BE2C (cell line): Measurements from ENCODE around the gene HPCAL1.

Source experiments
- DNase-seq: peaks from one replicate; pipeline ENCODE4 v3.0.0-alpha.2; 2020
- H3K27me3 ChIP-seq: fragments of 250-450 bp; sonication (Bioruptor Pico); 2 replicates; pipeline ENCODE4 v1.5.1; 2020; ENCODE audit warnings: mild to moderate bottlenecking
- H3K36me3 ChIP-seq: fragments of 250-450 bp; sonication (Bioruptor Pico); 2 replicates; pipeline ENCODE4 v1.5.1; 2020; ENCODE audit warnings: mild to moderate bottlenecking
- H3K4me1 ChIP-seq: fragments of 250-450 bp; sonication (Bioruptor Pico); 2 replicates; pipeline ENCODE4 v1.5.1; 2020
- H3K4me3 ChIP-seq: 2 replicates; pipeline ENCODE4 v1.5.1; 2011; ENCODE audit warnings: low read depth, low read length
- H3K9me3 ChIP-seq: fragments of 250-450 bp; sonication (Bioruptor Pico); 2 replicates; pipeline ENCODE4 v1.5.1; 2020
- TF ChIP-seq, protein P1 (sequence below): IDR thresholded peaks from 2 replicates; pipeline ENCODE4 v1.5.1; 2012; ENCODE audit warnings: mild to moderate bottlenecking, low read depth, low read length

HPCAL1 gene

DNA sequence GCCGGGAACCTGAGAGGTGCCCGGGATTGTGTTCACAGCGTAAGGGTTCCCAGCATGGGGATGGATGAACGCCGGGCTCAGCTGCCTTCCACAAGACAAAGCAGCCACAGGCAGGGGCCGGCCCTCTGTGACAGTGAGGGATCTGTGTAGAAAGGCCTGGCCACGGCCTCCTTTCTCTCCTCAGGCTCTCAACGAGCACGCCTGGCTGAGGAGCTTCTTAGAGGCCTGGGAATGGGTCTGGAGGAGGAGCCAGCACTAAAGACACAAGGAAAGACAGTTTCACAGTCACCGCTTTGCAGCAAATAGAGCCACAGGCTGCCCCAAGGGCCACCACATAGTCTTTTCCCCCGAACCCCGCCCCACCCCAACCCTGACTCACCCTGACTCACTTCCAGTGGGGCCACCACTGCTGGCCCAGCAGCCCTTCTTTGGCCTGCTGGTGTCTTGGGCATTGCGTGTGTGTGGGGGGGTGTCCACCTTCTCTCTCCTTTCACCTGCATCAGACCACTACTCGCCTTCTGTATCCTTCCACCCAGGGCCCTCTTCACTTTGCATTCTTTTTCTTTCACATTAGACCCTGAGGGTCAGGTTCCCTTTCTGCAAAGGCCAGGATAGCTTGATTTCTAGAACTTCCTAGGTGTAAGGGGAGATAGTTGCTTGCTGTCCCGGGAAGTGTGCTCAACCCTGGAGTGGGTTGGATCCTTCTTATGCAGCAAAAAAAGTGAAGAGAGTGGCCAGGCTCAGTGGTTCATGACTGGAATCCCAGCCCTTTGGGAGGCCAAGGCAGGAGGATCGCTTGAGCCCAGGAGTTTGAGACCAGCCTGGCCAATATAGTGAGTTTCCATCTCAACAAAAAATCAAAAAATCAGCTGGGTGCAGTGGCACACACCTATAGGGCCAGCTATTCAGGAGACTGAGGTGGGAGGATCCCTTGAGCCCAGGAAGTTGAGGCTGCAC lies 19.3 kb upstream of the HPCAL1 start:
- no peak overlapping the region for H3K4me3 ChIP-seq
- no peak for DNase-seq
- H3K4me1 ChIP-seq: peaks cover 25% of the 10 kb centered on the region
- H3K36me3 ChIP-seq: no peaks in the 10 kb centered on the region
- no peaks in the 10 kb centered on the region for H3K27me3 ChIP-seq
- TF ChIP-seq, protein P1, sequence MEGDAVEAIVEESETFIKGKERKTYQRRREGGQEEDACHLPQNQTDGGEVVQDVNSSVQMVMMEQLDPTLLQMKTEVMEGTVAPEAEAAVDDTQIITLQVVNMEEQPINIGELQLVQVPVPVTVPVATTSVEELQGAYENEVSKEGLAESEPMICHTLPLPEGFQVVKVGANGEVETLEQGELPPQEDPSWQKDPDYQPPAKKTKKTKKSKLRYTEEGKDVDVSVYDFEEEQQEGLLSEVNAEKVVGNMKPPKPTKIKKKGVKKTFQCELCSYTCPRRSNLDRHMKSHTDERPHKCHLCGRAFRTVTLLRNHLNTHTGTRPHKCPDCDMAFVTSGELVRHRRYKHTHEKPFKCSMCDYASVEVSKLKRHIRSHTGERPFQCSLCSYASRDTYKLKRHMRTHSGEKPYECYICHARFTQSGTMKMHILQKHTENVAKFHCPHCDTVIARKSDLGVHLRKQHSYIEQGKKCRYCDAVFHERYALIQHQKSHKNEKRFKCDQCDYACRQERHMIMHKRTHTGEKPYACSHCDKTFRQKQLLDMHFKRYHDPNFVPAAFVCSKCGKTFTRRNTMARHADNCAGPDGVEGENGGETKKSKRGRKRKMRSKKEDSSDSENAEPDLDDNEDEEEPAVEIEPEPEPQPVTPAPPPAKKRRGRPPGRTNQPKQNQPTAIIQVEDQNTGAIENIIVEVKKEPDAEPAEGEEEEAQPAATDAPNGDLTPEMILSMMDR: no peak
- no peaks in the 10 kb centered on the region for H3K9me3 ChIP-seq

DNA sequence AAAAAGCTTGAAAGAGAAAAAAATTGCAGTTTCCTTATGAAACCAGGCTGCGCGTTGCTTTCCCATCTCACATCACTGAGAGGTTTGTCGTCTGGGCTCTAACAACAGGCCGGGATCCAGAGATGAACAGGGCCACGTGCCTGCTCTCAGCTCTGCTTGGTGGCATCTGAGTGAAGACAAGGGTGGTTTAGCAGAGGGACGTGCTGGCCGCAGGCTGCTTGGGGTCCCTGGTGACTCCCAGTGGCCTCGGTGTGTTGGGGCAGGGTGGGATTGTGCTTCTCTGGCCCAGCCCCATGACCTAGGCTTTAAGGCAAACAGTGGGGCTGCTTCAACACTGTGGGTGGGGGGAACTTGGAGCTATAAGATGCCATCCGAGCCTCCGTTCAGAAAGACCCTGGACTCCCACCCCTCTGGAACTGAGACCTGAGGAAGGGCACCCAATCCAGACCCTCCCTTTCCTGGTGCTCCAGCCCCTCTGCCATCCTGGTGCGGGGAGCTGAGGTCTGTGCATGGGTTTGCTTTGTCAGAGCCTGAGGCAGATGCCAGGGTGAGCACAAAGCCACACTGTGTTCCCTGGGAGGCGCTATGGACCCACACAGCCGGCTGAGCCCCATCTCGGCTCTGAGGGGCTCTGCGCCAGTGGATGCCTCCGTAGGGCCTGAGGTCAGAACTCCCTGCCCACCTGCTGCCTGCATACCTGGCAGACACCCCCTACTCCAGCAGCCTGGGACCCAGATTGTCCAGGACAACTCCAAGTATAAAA lies 18.4 kb upstream of the HPCAL1 start:
- Histone ChIP-seq H3K9me3 (no peaks in the 10 kb centered on the region), H3K4me3 (no peak overlapping the region), H3K27me3 (no peaks in the 10 kb centered on the region), H3K36me3 (no peaks in the 10 kb centered on the region), H3K4me1 (peaks cover 30% of the 10 kb centered on the region)
- no peak for DNase-seq
- TF ChIP-seq, protein P1: no peak

DNA sequence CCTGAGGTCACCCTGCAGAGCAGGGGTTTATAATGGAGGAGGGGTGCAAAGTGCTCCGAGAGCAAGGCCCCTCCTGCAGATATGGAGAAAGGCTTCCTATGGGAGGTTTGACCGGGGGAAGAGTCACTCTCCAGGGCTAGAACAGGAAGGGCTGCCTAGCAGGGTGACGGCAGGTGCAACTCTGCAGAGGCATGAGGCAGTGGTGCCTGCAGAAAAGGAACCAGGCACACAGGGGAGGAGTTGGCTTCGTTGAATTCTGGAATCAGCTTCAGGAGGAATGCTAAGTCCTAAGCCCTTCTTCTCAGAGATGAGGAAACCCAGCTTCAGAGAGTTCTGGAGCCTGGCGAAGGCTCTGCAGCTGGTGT lies 17.5 kb upstream of the HPCAL1 start:
- TF ChIP-seq, protein P1: no peak
- no peak for DNase-seq
- Histone ChIP-seq H3K9me3 (no peaks in the 10 kb centered on the region), H3K36me3 (no peaks in the 10 kb centered on the region), H3K4me3 (no peak overlapping the region), H3K4me1 (peaks cover 34% of the 10 kb centered on the region), H3K27me3 (no peaks in the 10 kb centered on the region)

DNA sequence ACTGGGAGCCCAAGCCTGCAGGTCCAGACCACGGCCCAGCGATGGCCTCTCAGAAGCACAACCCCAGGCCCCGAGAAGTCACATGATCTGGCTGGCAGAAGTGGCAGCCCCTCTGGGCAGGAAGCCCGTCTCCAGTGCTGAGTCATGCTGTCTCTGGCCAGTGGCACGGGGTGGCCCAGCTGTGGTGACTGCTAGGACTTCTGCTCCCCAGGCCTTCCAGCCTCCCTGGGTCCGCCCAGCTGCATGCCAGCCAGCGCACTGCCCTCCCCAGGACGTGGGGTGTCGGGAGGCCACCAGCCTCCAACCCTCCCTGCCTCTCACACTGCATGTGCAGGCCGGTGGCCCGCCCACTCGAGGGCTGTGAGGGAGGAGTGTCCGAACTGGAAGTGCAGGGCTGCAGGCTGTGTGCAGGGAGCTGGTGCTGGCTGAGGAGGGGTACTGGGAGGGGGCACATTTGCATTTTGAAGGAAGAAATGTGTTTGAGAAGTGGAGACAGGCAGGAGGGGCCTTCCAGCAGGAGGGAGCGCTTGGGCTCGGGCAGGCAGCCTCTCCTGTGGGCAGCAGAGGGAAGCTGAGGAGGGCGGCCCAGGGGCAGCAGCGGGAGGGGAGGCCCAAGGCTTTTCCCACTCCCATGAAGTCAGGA lies 17.0 kb upstream of the HPCAL1 start:
- Histone ChIP-seq H3K4me3 (no peak overlapping the region), H3K36me3 (no peaks in the 10 kb centered on the region), H3K4me1 (peaks cover 34% of the 10 kb centered on the region), H3K27me3 (no peaks in the 10 kb centered on the region), H3K9me3 (no peaks in the 10 kb centered on the region)
- TF ChIP-seq, protein P1: no peak
- peak; percentile 91 for DNase-seq

DNA sequence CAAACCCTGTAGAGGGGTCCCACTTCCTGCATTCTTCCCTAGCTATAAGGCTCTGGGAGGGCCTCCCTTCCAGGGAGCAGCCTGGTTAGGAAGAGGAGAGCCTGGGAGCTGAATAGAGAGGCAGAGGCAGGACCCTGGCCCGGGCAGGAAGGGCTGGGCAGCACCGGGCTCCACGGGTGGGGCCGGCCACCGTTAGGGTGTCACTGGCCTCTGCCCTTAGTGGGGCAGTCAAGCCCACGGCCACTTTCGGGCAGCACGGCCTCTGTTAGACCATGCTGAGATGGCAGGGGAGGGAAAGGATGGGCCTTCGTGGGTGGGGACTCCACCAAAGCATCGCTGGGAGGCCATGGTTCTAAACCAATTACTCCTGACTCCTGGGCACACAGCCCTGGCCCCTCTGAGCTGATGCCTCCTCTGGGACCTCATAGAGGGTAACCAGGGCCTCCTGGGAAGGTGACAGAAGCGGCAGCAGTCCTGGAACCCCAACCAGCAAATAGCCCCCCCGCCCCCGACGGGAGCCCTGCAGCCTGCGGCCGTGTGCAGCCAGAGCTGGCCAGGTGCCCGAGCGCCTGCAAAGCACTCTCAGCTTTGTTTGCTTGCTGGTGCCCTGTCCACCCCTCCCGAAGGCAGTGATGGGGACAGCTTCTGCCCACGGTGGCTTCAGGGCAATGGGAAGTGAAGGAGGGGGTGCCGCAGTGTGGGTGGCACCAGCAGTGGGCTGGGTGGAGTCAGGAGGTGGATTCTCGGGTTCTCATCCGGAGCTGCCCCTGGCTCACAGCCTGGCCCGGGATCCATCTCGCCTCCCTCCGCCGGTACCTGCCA lies 16.3 kb upstream of the HPCAL1 start:
- Histone ChIP-seq H3K36me3 (no peaks in the 10 kb centered on the region), H3K4me3 (no peak overlapping the region), H3K27me3 (no peaks in the 10 kb centered on the region), H3K9me3 (no peaks in the 10 kb centered on the region), H3K4me1 (peaks cover 34% of the 10 kb centered on the region)
- peak; percentile 75 for DNase-seq
- TF ChIP-seq, protein P1: no peak
